Stimulated activated CD4-positive, alpha-beta T cell treated with anti-CD3 and anti-CD28 coated beads, Interleukin-4, amount 100 ng/mL, for 48 hours (primary cell): ENCODE results near the gene NPTX1.
A peak's percentile ranks its signal among the peaks of the same experiment; 100 is the strongest.

ENCODE experiments used
- DNase-seq, 2 donors: peaks; one replicate each; pipeline ENCODE4 v3.0.0-alpha.2; 2020; ENCODE audit warnings: low read depth in 2 of 2

Gene NPTX1

GRCh38 chr17:80478487-80479245 lies 2.3 kb upstream of the NPTX1 start:
- DNase-seq: no peak

GRCh38 chr17:80477647-80478478 lies 1.5 kb upstream of the NPTX1 start:
- peak in 1 of 2 donors; percentile 36 for DNase-seq

GRCh38 chr17:80476877-80477646 lies 655 bp upstream of the NPTX1 start:
- DNase-seq: no peak

- no peak for DNase-seq
These were observed 1.2 kb downstream of the NPTX1 start for GRCh38 chr17:80474961-80475909.

GRCh38 chr17:80474231-80474960 lies 2.0 kb downstream of the NPTX1 start:
- DNase-seq: no peak

- DNase-seq: no peak
These were observed 2.7 kb downstream of the NPTX1 start for GRCh38 chr17:80473701-80474100.

- no peak for DNase-seq
These were observed 3.4 kb downstream of the NPTX1 start for GRCh38 chr17:80472996-80473395.

- DNase-seq: no peak
These were observed 4.5 kb downstream of the NPTX1 start for GRCh38 chr17:80471922-80472321.

- no peak for DNase-seq
These were observed 5.8 kb downstream of the NPTX1 start for GRCh38 chr17:80470603-80471002.

GRCh38 chr17:80469667-80470066 lies 6.7 kb downstream of the NPTX1 start:
- DNase-seq: no peak

- no peak for DNase-seq
These were observed 7.5 kb downstream of the NPTX1 start for GRCh38 chr17:80468781-80469493.

GRCh38 chr17:80468242-80468641 lies 8.2 kb downstream of the NPTX1 start:
- no peak for DNase-seq

- no peak for DNase-seq
These were observed 10.2 kb downstream of the NPTX1 start for GRCh38 chr17:80466188-80466705.

- DNase-seq: no peak
These were observed 11.0 kb downstream of the NPTX1 start for GRCh38 chr17:80465327-80465974.

GRCh38 chr17:80464486-80464885 lies 11.9 kb downstream of the NPTX1 start:
- DNase-seq: no peak

GRCh38 chr17:80463784-80464400 lies 12.5 kb downstream of the NPTX1 start:
- DNase-seq: no peak

- no peak for DNase-seq
These were observed 14.8 kb downstream of the NPTX1 start for GRCh38 chr17:80461528-80462160.

GRCh38 chr17:80460429-80460834 lies 16.0 kb downstream of the NPTX1 start:
- DNase-seq: no peak
